ENCODE measurements around the gene CCDC107. TPM values are rescaled to one million over a fixed set of nuclear protein-coding genes. Genes with fewer than 3 reads are reported as not detected.

The CCDC107 gene
- total and polyA plus RNA-seq, 2 experiments from 2014 or later = 6.9 to 18.4 TPM

- TF ChIP-seq JUNB (IDR thresholded peaks at IDR 0.05; ENCODE audit: unreplicated experiment) (no peak), ZNF114 (CRISPR knock-in tag; IDR thresholded peaks at IDR 0.05) (no peak), ZNF331 (CRISPR knock-in tag; IDR thresholded peaks at IDR 0.05; ENCODE audit: low read depth) (no peak), ETS1 (IDR thresholded peaks at IDR 0.05) (no peak; the same call in 1 of the 2 replicates), CTCF (conservative IDR thresholded peaks at IDR 0.05; ENCODE audit: low read depth in 2 of 2) (no peak), STAT1 (IDR thresholded peaks at IDR 0.05; ENCODE audit: unreplicated experiment) (no peak), EZH2 (IDR thresholded peaks at IDR 0.05; ENCODE audit: low read depth, unreplicated experiment) (no peak), NANOG (IDR thresholded peaks at IDR 0.05; ENCODE audit: borderline replicate concordance) (no peak), POLR2AphosphoS5 (IDR thresholded peaks at IDR 0.05; ENCODE audit: low read depth) (no peak), EZH2phosphoT487 (IDR thresholded peaks at IDR 0.05; ENCODE audit: unreplicated experiment) (no peak), CREB1 (CRISPR knock-in tag; IDR thresholded peaks at IDR 0.05; ENCODE audit: low read depth) (no peak)
- Histone ChIP-seq H3K4me2 (peak overlapping the region; percentile 96), H2AFZ (peak overlapping the region; percentile 92; the same call in 1 of the 2 replicates), H3K36me3 (ENCODE audit: insufficient read depth) (no peaks in the 10 kb centered on the region), H4K20me1 (replicated peaks; ENCODE audit: insufficient read depth) (peaks cover 6% of the 10 kb centered on the region; the same call in 1 of the 2 replicates), H3K79me2 (replicated peaks; ENCODE audit: insufficient read depth) (peaks cover 22% of the 10 kb centered on the region), H3K4me3 (peak overlapping the region; percentile 94), H3K4me1 (ENCODE audit: insufficient read depth) (peaks cover 17% of the 10 kb centered on the region; the same call in 1 of the 2 replicates), H3K27ac (ENCODE audit: low read depth) (no peak overlapping the region; the same call in 1 of the 2 replicates), H3K9me2 (ENCODE audit: insufficient read depth) (no peaks in the 10 kb centered on the region), H3F3A (replicated peaks; ENCODE audit: low read depth) (no peaks in the 10 kb centered on the region), H3K27me3 (ENCODE audit: insufficient read depth) (no peaks in the 10 kb centered on the region)
- Mint-ChIP-seq H3K9me3 (no peaks in the 10 kb centered on the region; the same call in 1 of the 3 replicates), H3K36me3 (ENCODE audit: low read depth) (peaks cover 27% of the 10 kb centered on the region), H3K27me3 (ENCODE audit: insufficient read depth, low read depth, poor library complexity) (peaks cover 3% of the 10 kb centered on the region), H3K27ac (peak overlapping the region; percentile 79; the same call in 1 of the 2 replicates), H3K4me3 (peak overlapping the region; percentile 95), H3K4me1 (peaks cover 33% of the 10 kb centered on the region)
- DNase-seq (ENCODE audit: low spot score) = peak; percentile 60
- peak; percentile 38 for ATAC-seq
These were observed 33.2 kb downstream of the CCDC107 start for GRCh38 chr9:35691334-35691650.

GRCh38 chr9:35691757-35692301 lies 33.7 kb downstream of the CCDC107 start:
- Mint-ChIP-seq H3K9me3 (no peaks in the 10 kb centered on the region; the same call in 1 of the 3 replicates), H3K4me3 (peak overlapping the region; percentile 95), H3K27me3 (ENCODE audit: insufficient read depth, low read depth, poor library complexity) (peaks cover 7% of the 10 kb centered on the region), H3K27ac (no peak overlapping the region), H3K36me3 (ENCODE audit: low read depth) (peaks cover 22% of the 10 kb centered on the region), H3K4me1 (peaks cover 30% of the 10 kb centered on the region)
- DNase-seq (ENCODE audit: low spot score) (peak; percentile 64), ATAC-seq (peak; percentile 3; the same call in 2 of the 3 replicates)
- Histone ChIP-seq H3K79me2 (replicated peaks; ENCODE audit: insufficient read depth) (peaks cover 22% of the 10 kb centered on the region), H3K4me3 (peak overlapping the region; percentile 94; the same call in 1 of the 2 replicates), H2AFZ (no peak overlapping the region), H4K20me1 (replicated peaks; ENCODE audit: insufficient read depth) (peaks cover 6% of the 10 kb centered on the region; the same call in 1 of the 2 replicates), H3K4me1 (ENCODE audit: insufficient read depth) (peaks cover 17% of the 10 kb centered on the region; the same call in 1 of the 2 replicates), H3K27me3 (ENCODE audit: insufficient read depth) (no peaks in the 10 kb centered on the region), H3K9me2 (ENCODE audit: insufficient read depth) (no peaks in the 10 kb centered on the region), H3K4me2 (peak overlapping the region; percentile 96), H3F3A (replicated peaks; ENCODE audit: low read depth) (peaks cover under 1% of the 10 kb centered on the region), H3K27ac (ENCODE audit: low read depth) (no peak overlapping the region), H3K36me3 (ENCODE audit: insufficient read depth) (no peaks in the 10 kb centered on the region)
- TF ChIP-seq ETS1 (IDR thresholded peaks at IDR 0.05) = no peak
- no peak for TF ChIP-seq ZNF462 (CRISPR knock-in tag; IDR thresholded peaks at IDR 0.05)
